HK-2 (cell line): ENCODE data around the gene F2R.
"Not testable (repeated sequence)": the region's sequence is repeated elsewhere in the genome, so short reads cannot be mapped to it uniquely, and the experiment has no call there.

ENCODE experiments used
- DNase-seq: peaks from one replicate; pipeline ENCODE4 v3.0.0-alpha.2; 2018; ENCODE audit not compliant: unreplicated experiment

F2R gene

GRCh38 chr5:76718880-76719279 lies 3.0 kb downstream of the F2R start:
- DNase-seq = no peak

GRCh38 chr5:76720988-76721569 lies 5.2 kb downstream of the F2R start:
- no peak for DNase-seq

DNA sequence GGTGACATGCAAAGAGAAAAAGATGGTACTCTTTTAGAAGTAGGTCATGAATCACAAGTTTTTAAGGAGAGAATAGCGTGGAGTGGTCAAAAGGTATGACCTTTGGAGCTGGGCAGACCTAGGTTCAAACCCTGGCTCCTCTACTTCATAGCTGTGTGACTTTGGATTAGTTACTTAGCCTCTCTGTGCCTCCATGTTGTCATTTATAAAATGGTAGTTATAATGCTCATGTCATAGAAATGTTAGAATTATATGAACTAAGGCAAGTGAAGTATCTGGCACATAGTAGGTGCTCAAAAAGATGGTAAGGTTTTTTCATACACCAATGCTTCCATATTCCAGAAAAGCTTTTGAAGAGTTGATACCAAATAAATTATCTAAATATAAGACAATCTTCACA lies 7.3 kb downstream of the F2R start:
- DNase-seq = no peak

- DNase-seq = no peak
Observed at GRCh38 chr5:76723906-76724305, 8.0 kb downstream of the F2R start.

DNA sequence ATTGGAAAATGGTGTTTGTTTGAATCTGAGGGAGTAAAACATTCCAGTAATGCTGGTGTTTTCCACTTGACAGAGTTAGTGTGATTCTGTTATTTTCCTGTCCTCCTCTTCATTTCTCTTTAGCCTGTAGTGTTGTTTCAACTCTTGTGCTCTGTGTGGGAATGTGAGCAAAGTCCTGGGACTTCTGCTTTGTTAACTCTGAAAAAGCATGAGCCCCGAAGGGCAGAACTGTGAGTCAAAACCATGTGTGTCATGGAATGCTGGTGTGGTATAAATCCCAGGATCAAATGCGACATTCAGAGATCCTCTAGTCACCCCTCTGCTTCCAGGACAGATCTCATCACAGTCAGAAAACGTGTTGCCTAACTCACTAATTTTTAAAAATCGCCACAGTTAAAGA lies 8.9 kb downstream of the F2R start:
- DNase-seq = peak; percentile 3

- no peak for DNase-seq
Observed at GRCh38 chr5:76728965-76729364, 13.0 kb downstream of the F2R start.

DNA sequence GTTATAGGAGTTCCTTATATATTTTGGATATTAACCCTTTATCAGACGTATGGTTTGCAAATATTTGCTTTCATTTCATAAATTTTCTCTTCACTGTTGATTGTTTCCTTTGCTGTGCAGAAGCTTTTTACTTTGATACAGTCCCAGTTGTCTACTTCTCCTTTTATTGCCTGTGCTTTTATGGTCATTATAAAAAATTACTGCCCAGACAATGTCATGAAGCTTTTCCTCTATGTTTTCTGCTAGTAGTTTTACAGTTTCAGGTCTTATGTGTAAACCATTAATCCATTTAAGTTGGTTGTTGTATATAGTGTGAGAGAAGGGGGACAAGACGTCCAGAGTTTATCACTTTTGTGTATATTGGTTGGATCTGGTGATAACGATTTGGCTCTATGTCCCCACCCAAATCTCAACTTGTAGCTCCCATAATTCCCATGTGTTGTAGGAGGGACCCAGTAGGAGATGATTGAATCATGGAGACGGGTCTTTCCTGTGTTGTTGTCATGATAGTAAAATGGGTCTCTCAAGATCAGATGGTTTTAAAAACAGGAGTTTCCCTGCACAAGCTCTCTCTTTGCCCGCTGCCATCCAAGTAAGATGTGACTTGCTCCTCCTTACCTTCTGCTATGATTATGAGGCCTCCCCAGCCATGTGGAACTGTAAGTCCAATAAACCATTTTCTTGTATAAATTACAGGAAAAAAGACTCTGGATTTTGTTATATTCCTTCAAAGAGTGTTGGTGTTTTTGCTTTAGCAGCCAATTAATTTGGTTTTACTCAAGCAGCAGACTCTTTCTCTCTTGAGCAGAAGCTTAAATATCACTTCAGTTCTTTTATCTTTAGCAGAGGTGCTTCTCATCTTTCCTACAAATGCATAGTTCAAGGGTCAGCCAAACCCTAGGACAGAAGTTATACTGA lies 13.7 kb downstream of the F2R start:
- no peak for DNase-seq

DNA sequence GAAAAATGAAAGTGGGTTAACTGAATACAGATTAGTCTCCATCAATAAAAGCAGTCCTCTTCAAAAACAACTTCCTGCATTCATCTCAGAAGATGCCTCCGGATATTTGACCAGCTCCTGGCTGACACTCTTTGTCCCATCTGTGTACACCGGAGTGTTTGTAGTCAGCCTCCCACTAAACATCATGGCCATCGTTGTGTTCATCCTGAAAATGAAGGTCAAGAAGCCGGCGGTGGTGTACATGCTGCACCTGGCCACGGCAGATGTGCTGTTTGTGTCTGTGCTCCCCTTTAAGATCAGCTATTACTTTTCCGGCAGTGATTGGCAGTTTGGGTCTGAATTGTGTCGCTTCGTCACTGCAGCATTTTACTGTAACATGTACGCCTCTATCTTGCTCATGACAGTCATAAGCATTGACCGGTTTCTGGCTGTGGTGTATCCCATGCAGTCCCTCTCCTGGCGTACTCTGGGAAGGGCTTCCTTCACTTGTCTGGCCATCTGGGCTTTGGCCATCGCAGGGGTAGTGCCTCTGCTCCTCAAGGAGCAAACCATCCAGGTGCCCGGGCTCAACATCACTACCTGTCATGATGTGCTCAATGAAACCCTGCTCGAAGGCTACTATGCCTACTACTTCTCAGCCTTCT lies 16.6 kb downstream of the F2R start:
- no peak for DNase-seq

DNA sequence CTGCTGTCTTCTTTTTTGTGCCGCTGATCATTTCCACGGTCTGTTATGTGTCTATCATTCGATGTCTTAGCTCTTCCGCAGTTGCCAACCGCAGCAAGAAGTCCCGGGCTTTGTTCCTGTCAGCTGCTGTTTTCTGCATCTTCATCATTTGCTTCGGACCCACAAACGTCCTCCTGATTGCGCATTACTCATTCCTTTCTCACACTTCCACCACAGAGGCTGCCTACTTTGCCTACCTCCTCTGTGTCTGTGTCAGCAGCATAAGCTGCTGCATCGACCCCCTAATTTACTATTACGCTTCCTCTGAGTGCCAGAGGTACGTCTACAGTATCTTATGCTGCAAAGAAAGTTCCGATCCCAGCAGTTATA lies 17.1 kb downstream of the F2R start:
- DNase-seq = no peak

- no peak for DNase-seq
Observed at GRCh38 chr5:76735762-76736545, 20.0 kb downstream of the F2R start.

DNA sequence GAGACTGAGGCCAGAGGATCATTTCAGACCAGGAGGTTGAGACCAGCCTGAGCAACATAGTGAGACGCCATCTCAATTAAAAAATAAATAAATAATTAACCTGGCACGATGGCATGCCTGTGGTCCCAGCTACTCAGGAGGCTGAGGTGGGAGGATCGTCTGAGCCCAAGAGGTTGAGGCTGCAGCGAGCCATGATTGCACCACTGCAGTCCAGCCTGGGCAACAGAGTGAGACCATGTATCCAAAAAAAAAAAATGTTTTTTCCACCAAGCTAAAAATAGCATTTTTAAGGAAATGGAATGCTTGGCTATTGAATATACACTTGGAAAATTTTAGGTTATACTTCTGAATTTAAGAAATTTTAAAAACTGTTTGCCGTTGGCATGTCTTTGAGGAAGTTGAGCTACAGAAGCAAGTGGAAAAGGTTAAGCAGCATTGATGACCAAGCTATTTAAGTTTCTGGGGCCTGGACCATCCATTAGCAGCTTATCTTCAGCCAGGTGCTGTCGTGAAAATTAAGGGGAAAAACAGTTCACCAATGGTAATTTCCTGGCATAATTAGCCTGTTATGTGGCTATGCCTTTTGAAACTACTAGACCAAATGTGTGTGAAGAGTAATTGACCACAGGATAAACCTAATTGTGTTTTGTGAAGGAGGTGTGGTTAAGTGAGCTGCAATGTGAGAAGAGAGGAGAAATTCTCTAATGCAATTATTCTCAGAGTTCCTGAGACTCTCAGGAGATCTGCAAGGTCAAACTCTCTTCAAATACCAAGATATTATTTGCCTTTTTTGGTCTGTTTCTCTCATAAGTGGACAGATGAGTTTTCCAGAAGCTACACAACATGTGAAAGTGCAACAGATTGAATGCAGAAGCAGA lies 21.0 kb downstream of the F2R start:
- DNase-seq = no peak

DNA sequence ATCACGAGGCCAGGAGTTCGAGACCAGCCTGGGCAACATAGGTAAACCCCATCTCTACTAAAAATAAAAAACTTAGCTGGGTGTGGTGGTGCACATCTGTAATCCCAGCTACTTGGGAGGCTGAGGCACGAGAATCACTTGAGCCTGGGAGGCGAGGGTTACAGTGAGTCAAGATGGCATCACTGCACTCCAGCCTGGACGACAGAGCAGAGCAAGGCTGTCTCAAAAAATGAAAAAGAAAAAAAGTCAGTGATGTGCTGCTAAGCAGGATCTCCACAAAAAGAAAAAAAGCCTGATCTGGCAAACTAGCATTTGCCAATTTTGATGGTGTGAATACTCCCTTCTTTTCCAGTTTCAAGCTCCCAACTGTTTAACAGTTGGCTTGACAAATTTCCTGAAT lies 21.9 kb downstream of the F2R start:
- DNase-seq = no peak

DNA sequence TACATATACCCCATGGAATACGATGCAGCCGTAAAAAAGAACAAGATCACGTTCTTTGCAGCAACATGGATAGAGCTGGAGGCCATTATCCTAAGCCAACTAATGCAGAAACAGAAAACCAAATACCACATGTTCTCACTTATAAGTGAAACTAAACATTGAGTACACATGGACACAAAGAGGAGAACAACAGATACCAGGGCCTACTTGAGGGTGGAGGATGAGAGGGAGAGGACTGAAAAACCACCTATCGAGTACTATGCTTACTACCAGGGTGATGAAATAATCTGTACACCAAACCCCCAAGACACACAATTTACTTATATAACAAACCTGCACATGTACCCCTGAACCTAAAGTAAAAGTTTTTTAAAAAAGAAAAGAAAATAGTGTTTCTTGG lies 25.6 kb downstream of the F2R start:
- not testable (repeated sequence) for DNase-seq

DNA sequence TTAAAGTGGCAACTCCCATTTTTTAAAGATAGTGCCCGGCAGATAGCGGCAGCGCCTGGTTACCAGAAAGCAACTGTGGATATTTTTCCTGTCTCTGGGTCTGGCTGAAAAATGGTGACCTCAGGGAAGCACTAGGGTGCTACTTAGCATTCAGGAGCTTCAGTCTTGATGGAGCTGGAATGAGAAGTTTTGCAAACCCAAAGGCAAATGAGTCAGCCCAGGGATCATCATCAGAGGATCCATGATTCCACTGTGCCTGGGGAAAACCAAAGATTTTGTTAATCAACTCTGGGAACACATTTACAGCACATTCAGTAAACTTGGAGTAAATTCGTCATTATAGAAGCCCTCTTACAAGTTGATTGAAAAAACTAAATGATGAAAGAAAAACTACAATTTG lies 26.7 kb downstream of the F2R start:
- no peak for DNase-seq

GRCh38 chr5:76744632-76745031 lies 28.7 kb downstream of the F2R start:
- no peak for DNase-seq

GRCh38 chr5:76745670-76746069 lies 29.7 kb downstream of the F2R start:
- no peak for DNase-seq

DNA sequence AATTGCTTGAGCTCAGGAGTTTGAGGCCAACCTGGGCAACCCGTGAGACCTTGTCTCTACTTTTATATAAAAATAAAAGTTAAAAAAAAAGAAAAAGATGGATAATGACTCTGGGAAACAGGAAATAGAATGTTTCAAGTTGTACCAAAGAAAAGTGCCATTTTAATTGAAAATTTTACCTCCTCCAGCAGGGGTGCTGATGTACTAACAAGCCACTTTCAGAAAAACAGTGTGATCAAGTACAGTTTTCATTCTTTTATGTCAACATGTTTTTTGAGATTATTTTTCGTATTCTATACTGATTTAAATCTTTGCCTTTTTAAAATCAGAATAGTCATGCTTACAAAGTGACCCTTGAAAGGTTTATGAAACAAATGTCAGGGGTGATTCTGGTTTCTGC lies 30.8 kb downstream of the F2R start:
- no peak for DNase-seq

DNA sequence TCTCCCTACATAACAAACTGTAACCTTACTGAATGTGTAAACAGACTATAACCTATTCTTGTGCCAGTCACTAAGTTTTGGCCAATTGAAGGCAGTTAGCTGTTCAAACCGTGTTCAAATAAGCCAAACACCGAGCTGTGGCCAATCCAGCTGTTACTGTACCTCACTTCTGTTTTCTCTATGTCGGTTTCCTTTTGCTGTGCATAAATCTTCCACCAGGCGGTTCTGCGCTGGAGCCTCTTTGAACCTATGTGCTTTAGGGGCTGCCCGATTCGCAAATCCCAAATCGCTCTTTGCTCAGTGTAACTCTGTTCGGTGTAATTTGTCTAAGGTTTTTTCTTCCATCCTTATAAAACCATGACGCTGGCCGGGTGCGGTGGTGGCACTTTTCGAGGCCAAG lies 31.8 kb downstream of the F2R start:
- DNase-seq = no peak

DNA sequence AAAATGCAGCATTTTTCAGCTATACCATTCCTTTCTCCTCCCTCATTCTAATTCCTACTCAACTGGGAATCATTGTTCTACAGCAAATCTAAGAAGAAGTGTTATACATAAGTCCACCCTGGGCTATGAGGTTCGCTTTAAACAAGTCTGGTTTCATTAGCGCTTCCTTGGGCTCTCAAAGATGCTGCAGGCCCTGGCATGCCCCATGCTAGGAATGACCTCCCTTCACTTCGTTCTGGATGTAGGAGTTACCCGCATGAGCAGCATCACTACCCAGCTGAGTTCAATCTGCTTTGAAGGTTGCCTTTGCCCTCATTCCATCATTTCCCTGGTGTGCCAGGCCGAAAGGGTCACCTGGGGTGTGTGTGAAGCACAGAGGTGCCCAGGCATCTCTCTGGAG lies 35.4 kb downstream of the F2R start:
- DNase-seq = no peak

GRCh38 chr5:76754668-76755078 lies 38.7 kb downstream of the F2R start:
- DNase-seq = no peak
